Measurements from ENCODE around the gene SPIN1. TPM values are rescaled to one million over a fixed set of nuclear protein-coding genes. Genes with fewer than 3 reads are reported as not detected.
"Not testable (repeated sequence)": the region's sequence is repeated elsewhere in the genome, so short reads cannot be mapped to it uniquely, and the experiment has no call there.

The SPIN1 gene
- total and polyA plus RNA-seq, 12 donors = 36.3 to 79.9 (median 57.4) TPM

- Histone ChIP-seq H3K27me3 (no peaks in the 10 kb centered on the region), H3K4me3 (no peak overlapping the region), H3K9me3 (replicated peaks in 1 of 3) (no peaks in the 10 kb centered on the region), H3K36me3 (replicated peaks in 1 of 2) (no peaks in the 10 kb centered on the region), H3K4me1 (replicated peaks in 1 of 2) (no peaks in the 10 kb centered on the region), H3K27ac (no peak overlapping the region)
- TF ChIP-seq POLR2A (IDR thresholded peaks at IDR 0.05) (no peak), CTCF (IDR thresholded peaks at IDR 0.05) (no peak)
- WGBS, 4 donors = 68 to 83% (median 81%) methylated on average over 7 of the region's 7 CpGs
- no peak for DNase-seq
- intact Hi-C loops (cut with DNase I) = no loop called here
These were observed 44.2 kb upstream of the SPIN1 start for GRCh38 chr9:88344013-88344412.

- DNase-seq; H3K4me3 ChIP-seq; H3K4me1 ChIP-seq (replicated peaks in 1 of 2); H3K36me3 ChIP-seq (replicated peaks in 1 of 2); H3K27ac ChIP-seq; intact Hi-C loops (cut with DNase I); H3K27me3 ChIP-seq; H3K9me3 ChIP-seq (replicated peaks in 1 of 3): not testable (repeated sequence)
- WGBS, 4 donors = 80 to 95% (median 82%) methylated on average over 4 to 5 of the region's 5 CpGs
These were observed 37.9 kb upstream of the SPIN1 start for GRCh38 chr9:88350354-88350753.

GRCh38 chr9:88355166-88355565 is 33.1 kb upstream of the SPIN1 start:
- 84 to 100% (median 85%) methylated on average over 2 of the region's 2 CpGs for WGBS, 4 donors
- no peak overlapping the region for H3K4me3 ChIP-seq

GRCh38 chr9:88357250-88357649 is 31.0 kb upstream of the SPIN1 start:
- H3K9me3 ChIP-seq (replicated peaks in 1 of 3); H3K4me1 ChIP-seq (replicated peaks in 1 of 2); H3K27ac ChIP-seq; H3K36me3 ChIP-seq (replicated peaks in 1 of 2); DNase-seq; H3K4me3 ChIP-seq; H3K27me3 ChIP-seq; intact Hi-C loops (cut with DNase I): not testable (repeated sequence)

More at GRCh38 chr9:88355166-88355565, 33.1 kb upstream of the SPIN1 start:
- H3K9me3 ChIP-seq (replicated peaks in 1 of 3) = no peaks in the 10 kb centered on the region
- H3K27ac ChIP-seq = no peak overlapping the region
- no peaks in the 10 kb centered on the region for H3K27me3 ChIP-seq
- H3K36me3 ChIP-seq (replicated peaks in 1 of 2) = no peaks in the 10 kb centered on the region
- no peak for DNase-seq
- intact Hi-C loops (cut with DNase I) = no loop called here
- no peaks in the 10 kb centered on the region for H3K4me1 ChIP-seq (replicated peaks in 1 of 2)
- TF ChIP-seq CTCF (IDR thresholded peaks at IDR 0.05) (no peak), POLR2A (IDR thresholded peaks at IDR 0.05) (no peak)

- no peaks in the 10 kb centered on the region for H3K36me3 ChIP-seq (replicated peaks in 1 of 2)
- no peak for DNase-seq
- H3K4me3 ChIP-seq = no peak overlapping the region
- 81 to 90% (median 88%) methylated on average over 4 of the region's 4 CpGs for WGBS, 4 donors
- no peaks in the 10 kb centered on the region for H3K27me3 ChIP-seq
- intact Hi-C loops (cut with DNase I) = no loop called here
- no peaks in the 10 kb centered on the region for H3K9me3 ChIP-seq (replicated peaks in 1 of 3)
- no peak for TF ChIP-seq POLR2A (IDR thresholded peaks at IDR 0.05)
- H3K4me1 ChIP-seq (replicated peaks in 1 of 2) = no peaks in the 10 kb centered on the region
- no peak overlapping the region for H3K27ac ChIP-seq
These were observed 29.5 kb upstream of the SPIN1 start for GRCh38 chr9:88358723-88359122.

GRCh38 chr9:88359974-88360373 is 28.3 kb upstream of the SPIN1 start:
- H3K4me3 ChIP-seq = no peak overlapping the region
- no peak for TF ChIP-seq CTCF (IDR thresholded peaks at IDR 0.05)
- TF ChIP-seq POLR2A (IDR thresholded peaks at IDR 0.05) = no peak
- H3K27me3 ChIP-seq = no peaks in the 10 kb centered on the region
- H3K27ac ChIP-seq = no peak overlapping the region
- 80 to 96% (median 92%) methylated on average over 3 of the region's 3 CpGs for WGBS, 4 donors
- DNase-seq = no peak
- no peaks in the 10 kb centered on the region for H3K9me3 ChIP-seq (replicated peaks in 1 of 3)
- H3K36me3 ChIP-seq (replicated peaks in 1 of 2) = no peaks in the 10 kb centered on the region
- intact Hi-C loops (cut with DNase I) = no loop called here
- H3K4me1 ChIP-seq (replicated peaks in 1 of 2) = no peaks in the 10 kb centered on the region
